GM18861 (cell line): ENCODE measurements around the gene NELFA.
"Not testable (repeated sequence)": the region's sequence is repeated elsewhere in the genome, so short reads cannot be mapped to it uniquely, and the experiment has no call there.

Experiments
- ATAC-seq: cut with Tn5 transposase; IDR thresholded peaks from one replicate; pipeline ENCODE4 v1.9.1; 2021; ENCODE audit not compliant: unreplicated experiment

The NELFA gene

GRCh38 chr4:2040391-2041238 lies 31.8 kb upstream of the NELFA start:
- ATAC-seq = no peak

GRCh38 chr4:2036866-2037265 lies 28.1 kb upstream of the NELFA start:
- ATAC-seq = no peak

GRCh38 chr4:2036327-2036726 lies 27.6 kb upstream of the NELFA start:
- no peak for ATAC-seq

GRCh38 chr4:2031161-2031560 lies 22.4 kb upstream of the NELFA start:
- ATAC-seq = not testable (repeated sequence)

GRCh38 chr4:2027120-2027519 lies 18.3 kb upstream of the NELFA start:
- not testable (repeated sequence) for ATAC-seq

GRCh38 chr4:2025817-2026216 lies 17.0 kb upstream of the NELFA start:
- no peak for ATAC-seq

- ATAC-seq = no peak
Measured at GRCh38 chr4:2024683-2025082, 15.9 kb upstream of the NELFA start.

GRCh38 chr4:2021358-2022018 lies 12.7 kb upstream of the NELFA start:
- not testable (repeated sequence) for ATAC-seq

GRCh38 chr4:2015008-2015407 lies 6.2 kb upstream of the NELFA start:
- ATAC-seq = no peak

GRCh38 chr4:2011583-2011982 lies 2.8 kb upstream of the NELFA start:
- ATAC-seq = no peak

- no peak for ATAC-seq
Measured at GRCh38 chr4:2009651-2010233, 968 bp upstream of the NELFA start.

- ATAC-seq = no peak
Measured at GRCh38 chr4:2008671-2008920, 178 bp downstream of the NELFA start.

- no peak for ATAC-seq
Measured at GRCh38 chr4:2007804-2008670, 737 bp downstream of the NELFA start.

GRCh38 chr4:2006956-2007653 lies 1.7 kb downstream of the NELFA start:
- ATAC-seq = no peak

- no peak for ATAC-seq
Measured at GRCh38 chr4:2006367-2006766, 2.4 kb downstream of the NELFA start.

GRCh38 chr4:2003361-2003760 lies 5.4 kb downstream of the NELFA start:
- ATAC-seq = not testable (repeated sequence)

- not testable (repeated sequence) for ATAC-seq
Measured at GRCh38 chr4:1999308-1999707, 9.5 kb downstream of the NELFA start.

GRCh38 chr4:1998296-1998695 lies 10.5 kb downstream of the NELFA start:
- no peak for ATAC-seq

- no peak for ATAC-seq
Measured at GRCh38 chr4:1997712-1998111, 11.1 kb downstream of the NELFA start.

- no peak for ATAC-seq
Measured at GRCh38 chr4:1996866-1997611, 11.7 kb downstream of the NELFA start.
